GM23338 (cell line): ENCODE results near the gene DNM2. TPM values are rescaled to one million over a fixed set of nuclear protein-coding genes. Genes with fewer than 3 reads are reported as not detected.

ENCODE experiments used
- ATAC-seq: fragments of 200-7000 bp; cut with Tn5 transposase; 3 replicates; pipeline ENCODE4 v1.9.1; 2020
- DNase-seq: peaks from one replicate; pipeline ENCODE4 v3.0.0-alpha.2; 2015; ENCODE audit warnings: low spot score
- H2AFZ ChIP-seq: fragments of 200-600 bp; sonication (generic); 2 replicates; pipeline ENCODE4 v1.8.0; 2016; ENCODE audit warnings: antibody characterized with exemption, mild to moderate bottlenecking, moderate library complexity
- H3F3A ChIP-seq: fragments of 200-600 bp; sonication (generic); replicated peaks from 2 replicates; pipeline ENCODE4 v1.8.0; 2017; ENCODE audit warnings: antibody characterized with exemption, mixed run types, low read depth
- H3K27ac ChIP-seq: fragments of 200-600 bp; sonication (generic); 2 replicates; pipeline ENCODE4 v1.6.1; 2016; ENCODE audit warnings: low read depth
- H3K27me3 ChIP-seq: fragments of 200-600 bp; sonication (generic); 2 replicates; pipeline ENCODE4 v1.8.0; 2016; ENCODE audit warnings: mild to moderate bottlenecking, mixed run types, moderate library complexity; ENCODE audit not compliant: insufficient read depth
- H3K36me3 ChIP-seq: fragments of 200-600 bp; sonication (generic); 2 replicates; pipeline ENCODE4 v1.8.0; 2016; ENCODE audit warnings: mild to moderate bottlenecking; ENCODE audit not compliant: insufficient read depth
- H3K4me1 ChIP-seq: fragments of 200-600 bp; sonication (generic); 2 replicates; pipeline ENCODE4 v1.8.0; 2016; ENCODE audit warnings: mild to moderate bottlenecking, moderate library complexity; ENCODE audit not compliant: insufficient read depth
- H3K4me2 ChIP-seq: fragments of 200-600 bp; sonication (generic); 2 replicates; pipeline ENCODE4 v1.7.1; 2017; ENCODE audit warnings: mixed run types
- H3K4me3 ChIP-seq: fragments of 200-600 bp; sonication (generic); 2 replicates; pipeline ENCODE4 v1.6.1; 2016; ENCODE audit warnings: mixed run types
- H3K79me2 ChIP-seq: fragments of 200-600 bp; sonication (generic); replicated peaks from 2 replicates; pipeline ENCODE4 v1.8.0; 2017; ENCODE audit warnings: mild to moderate bottlenecking; ENCODE audit not compliant: insufficient read depth
- H3K9me2 ChIP-seq: fragments of 200-600 bp; sonication (generic); 2 replicates; pipeline ENCODE4 v1.8.0; 2017; ENCODE audit not compliant: insufficient read depth
- H4K20me1 ChIP-seq: fragments of 200-600 bp; sonication (generic); replicated peaks from 2 replicates; pipeline ENCODE4 v1.8.0; 2017; ENCODE audit warnings: mild to moderate bottlenecking; ENCODE audit not compliant: insufficient read depth
- H3K27ac Mint-ChIP-seq: 2 replicates; pipeline ENCODE4 v1.8.0; 2020; ENCODE audit warnings: inconsistent platforms, mild to moderate bottlenecking, moderate library complexity, mixed read lengths
- H3K27me3 Mint-ChIP-seq: 3 replicates; pipeline ENCODE4 v1.8.0; 2022; ENCODE audit warnings: low read depth, mild to moderate bottlenecking, moderate library complexity, mixed read lengths, inconsistent platforms; ENCODE audit not compliant: insufficient read depth, poor library complexity
- H3K36me3 Mint-ChIP-seq: 3 replicates; pipeline ENCODE4 v1.8.0; 2021; ENCODE audit warnings: low read depth, mild to moderate bottlenecking, inconsistent platforms, moderate library complexity, mixed read lengths
- H3K4me1 Mint-ChIP-seq: 3 replicates; pipeline ENCODE4 v1.8.0; 2020; ENCODE audit warnings: mild to moderate bottlenecking, inconsistent platforms, mixed read lengths
- H3K4me3 Mint-ChIP-seq: 3 replicates; pipeline ENCODE4 v1.8.0; 2021; ENCODE audit warnings: moderate library complexity, mild to moderate bottlenecking, inconsistent platforms, mixed read lengths
- H3K9me3 Mint-ChIP-seq: 3 replicates; pipeline ENCODE4 v1.8.0; 2020; ENCODE audit warnings: moderate library complexity, mild to moderate bottlenecking, inconsistent platforms, mixed read lengths
- CREB1 ChIP-seq: fragments of 250-450 bp; sonication (Bioruptor Pico); IDR thresholded peaks from 2 replicates; pipeline ENCODE4 v1.5.0; 2020; ENCODE audit warnings: low read depth, mild to moderate bottlenecking, moderate library complexity
- CTCF ChIP-seq, 2 experiments: fragments of 200-600 bp in 1 of 2; sonication (generic) in 1 of 2; conservative IDR thresholded peaks; 2 replicates each; pipeline versions ENCODE4 v1.5.1 to v1.6.1; 2016 to 2017; ENCODE audit warnings: antibody characterized with exemption in 2 of 2, low read depth in 2 of 2, mild to moderate bottlenecking in 2 of 2, moderate library complexity in 1 of 2
- ETS1 ChIP-seq: IDR thresholded peaks from 2 replicates; pipeline ENCODE4 v1.6.1; 2016; ENCODE audit warnings: antibody characterized with exemption
- EZH2 ChIP-seq: fragments of 200-600 bp; sonication (generic); IDR thresholded peaks from one replicate; pipeline ENCODE4 v1.8.0; 2017; ENCODE audit warnings: antibody characterized with exemption, mild to moderate bottlenecking, low read depth; ENCODE audit not compliant: unreplicated experiment
- EZH2phosphoT487 ChIP-seq: fragments of 200-600 bp; sonication (generic); IDR thresholded peaks from one replicate; pipeline ENCODE4 v1.8.1; 2018; ENCODE audit warnings: antibody characterized with exemption; ENCODE audit not compliant: unreplicated experiment
- JUNB ChIP-seq: IDR thresholded peaks from one replicate; pipeline ENCODE4 v1.6.1; 2016; ENCODE audit warnings: antibody characterized with exemption; ENCODE audit not compliant: unreplicated experiment
- NANOG ChIP-seq: IDR thresholded peaks from 2 replicates; pipeline ENCODE4 v1.6.1; 2016; ENCODE audit warnings: antibody characterized with exemption, borderline replicate concordance
- POLR2AphosphoS5 ChIP-seq: IDR thresholded peaks from 2 replicates; pipeline ENCODE4 v1.6.1; 2016; ENCODE audit warnings: antibody characterized with exemption, low read depth
- REST ChIP-seq: IDR thresholded peaks from one replicate; pipeline ENCODE4 v1.6.1; 2018; ENCODE audit warnings: antibody characterized with exemption; ENCODE audit not compliant: unreplicated experiment
- STAT1 ChIP-seq: IDR thresholded peaks from one replicate; pipeline ENCODE4 v1.6.1; 2016; ENCODE audit warnings: antibody characterized with exemption; ENCODE audit not compliant: unreplicated experiment
- ZNF114 ChIP-seq: fragments of 250-450 bp; sonication (Bioruptor Pico); IDR thresholded peaks from 2 replicates; pipeline ENCODE4 v1.5.0; 2020; ENCODE audit warnings: mild to moderate bottlenecking, moderate library complexity
- ZNF331 ChIP-seq: fragments of 250-450 bp; sonication (Bioruptor Pico); IDR thresholded peaks from 2 replicates; pipeline ENCODE4 v1.5.0; 2020; ENCODE audit warnings: low read depth, mild to moderate bottlenecking, moderate library complexity
- ZNF462 ChIP-seq: fragments of 250-450 bp; sonication (Bioruptor Pico); IDR thresholded peaks from 2 replicates; pipeline ENCODE4 v1.5.0; 2020; ENCODE audit warnings: mild to moderate bottlenecking, moderate library complexity
- polyA plus RNA-seq: library from polyadenylated mRNA; unstranded; fragments of >200 nt; fragmentation: Nextera tagmentation; extraction: Ambion mirVana; gene quantifications from 2 replicates; pipeline ENCODE4 v1.2.1, GENCODE V29; 2016
- total RNA-seq: library from RNA; depleted of rRNA; stranded (reverse); fragments of >200 nt; shearing (Covaris generic); gene quantifications from 2 replicates; pipeline ENCODE4 v1.2.3, GENCODE V29; 2014

The DNM2 gene
- total and polyA plus RNA-seq, 2 experiments from 2014 or later: 40.7 to 138 TPM

GRCh38 chr19:10744801-10745293 lies 27.0 kb downstream of the DNM2 start:
- Mint-ChIP-seq H3K9me3 (peaks cover 6% of the 10 kb centered on the region; the same call in 2 of the 3 replicates), H3K27me3 (peaks cover 18% of the 10 kb centered on the region), H3K36me3 (peaks cover 11% of the 10 kb centered on the region; the same call in 2 of the 3 replicates), H3K4me3 (no peak overlapping the region), H3K4me1 (peaks cover 22% of the 10 kb centered on the region), H3K27ac (0 out of 2 replicates have a peak overlapping the region, but pooled peaks have one; percentile 44)
- Histone ChIP-seq H3K4me1 (no peaks in the 10 kb centered on the region; the same call in 1 of the 2 replicates), H3F3A (no peaks in the 10 kb centered on the region), H3K79me2 (peaks cover 90% of the 10 kb centered on the region), H3K4me2 (no peak overlapping the region), H4K20me1 (peaks cover 46% of the 10 kb centered on the region), H3K9me2 (no peaks in the 10 kb centered on the region), H3K4me3 (no peak overlapping the region), H3K36me3 (no peaks in the 10 kb centered on the region; the same call in 1 of the 2 replicates), H2AFZ (no peak overlapping the region), H3K27me3 (no peaks in the 10 kb centered on the region), H3K27ac (no peak overlapping the region)
- TF ChIP-seq EZH2 (no peak), EZH2phosphoT487 (no peak), NANOG (no peak), ZNF114 (CRISPR knock-in tag) (no peak), REST (no peak), CREB1 (CRISPR knock-in tag) (no peak), ETS1 (no peak), ZNF462 (CRISPR knock-in tag) (no peak), STAT1 (no peak), POLR2AphosphoS5 (no peak), JUNB (no peak), ZNF331 (CRISPR knock-in tag) (no peak), CTCF (conservative IDR thresholded peaks at IDR 0.05; ENCODE audit: low read depth in 2 of 2) (no peak)
- no peak for DNase-seq
- ATAC-seq: no peak
